IPS-NIHi11 (cell line): ENCODE results near the gene SETD5.
A peak's percentile ranks its signal among the peaks of the same experiment; 100 is the strongest.

Source experiments
- DNase-seq: peaks from one replicate; pipeline ENCODE4 v3.0.0; 2012; ENCODE audit warnings: mixed read lengths, low spot score

The SETD5 gene

GRCh38 chr3:9409981-9410854 lies 12.8 kb downstream of the SETD5 start:
- DNase-seq, result no peak

- no peak for DNase-seq
Measured at GRCh38 chr3:9411302-9411701, 13.9 kb downstream of the SETD5 start.

DNA sequence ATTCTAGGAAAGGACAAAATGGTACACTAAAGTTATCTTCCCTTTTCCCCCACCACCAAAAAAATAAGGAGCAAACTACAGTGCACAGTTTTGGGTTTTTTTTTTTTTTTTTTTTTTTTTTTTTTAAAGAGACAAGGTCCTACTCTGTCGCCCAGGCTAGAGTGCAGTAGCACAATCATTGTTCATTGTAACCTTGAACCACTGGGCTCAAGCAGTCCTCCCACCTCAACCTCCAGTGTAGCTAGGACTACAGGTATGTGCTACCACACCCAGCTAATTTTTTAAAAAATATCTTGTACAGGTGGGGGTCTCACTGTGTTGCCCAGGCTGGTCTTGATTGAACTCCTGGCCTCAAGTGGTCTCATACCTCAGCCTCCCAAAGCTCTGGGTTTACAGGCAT lies 14.9 kb downstream of the SETD5 start:
- DNase-seq, result no peak

DNA sequence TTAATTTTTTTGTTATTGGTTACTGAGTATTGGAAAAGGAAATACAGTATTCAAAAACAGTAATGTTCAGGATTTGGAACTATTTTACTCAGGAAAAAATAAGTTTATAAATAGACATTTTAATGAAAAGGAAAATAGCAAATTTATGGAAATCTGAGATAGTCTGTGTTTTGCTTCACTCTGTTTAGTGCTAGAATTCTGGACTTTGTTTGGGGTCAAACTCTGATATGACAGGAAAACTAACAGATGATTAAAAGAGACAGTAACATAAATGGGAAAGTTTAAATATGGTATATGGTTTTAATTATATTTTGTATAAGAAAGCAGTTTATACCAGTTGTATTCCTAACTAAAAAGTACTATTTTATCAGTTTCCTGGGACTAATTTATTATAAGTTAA lies 17.4 kb downstream of the SETD5 start:
- DNase-seq, result no peak

- no peak for DNase-seq
Measured at GRCh38 chr3:9415485-9416138, 18.2 kb downstream of the SETD5 start.

DNA sequence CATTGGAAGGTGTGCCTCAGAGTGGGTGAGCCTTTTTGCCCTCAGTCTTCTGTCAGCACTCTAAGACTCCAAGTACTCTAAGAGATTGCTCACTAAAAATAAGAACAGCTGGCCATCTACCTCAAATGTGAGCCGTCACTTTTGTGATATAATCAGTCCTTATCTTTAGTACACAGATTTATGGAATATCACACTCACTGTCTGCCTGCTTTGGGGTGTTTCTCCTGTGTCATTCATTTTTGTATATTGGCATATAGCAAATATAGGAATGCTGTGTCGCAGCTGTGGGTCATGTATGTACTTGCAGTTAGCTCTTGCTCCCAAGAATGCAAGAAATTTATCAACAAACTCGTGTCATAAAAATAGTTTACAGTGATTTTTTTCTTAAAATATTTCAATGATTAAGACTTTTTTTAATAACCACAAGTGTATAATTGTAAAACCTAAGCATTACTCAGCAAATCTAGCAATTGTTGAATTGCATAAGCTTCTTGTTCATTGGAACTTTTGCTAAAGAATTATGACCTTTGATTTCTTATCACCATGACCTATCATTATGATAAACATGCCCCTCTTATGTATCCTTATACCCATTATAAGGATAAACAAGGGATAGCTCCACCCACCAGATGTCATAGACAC lies 18.8 kb downstream of the SETD5 start:
- DNase-seq, result no peak

GRCh38 chr3:9420850-9421549 lies 23.6 kb downstream of the SETD5 start:
- DNase-seq, result no peak

DNA sequence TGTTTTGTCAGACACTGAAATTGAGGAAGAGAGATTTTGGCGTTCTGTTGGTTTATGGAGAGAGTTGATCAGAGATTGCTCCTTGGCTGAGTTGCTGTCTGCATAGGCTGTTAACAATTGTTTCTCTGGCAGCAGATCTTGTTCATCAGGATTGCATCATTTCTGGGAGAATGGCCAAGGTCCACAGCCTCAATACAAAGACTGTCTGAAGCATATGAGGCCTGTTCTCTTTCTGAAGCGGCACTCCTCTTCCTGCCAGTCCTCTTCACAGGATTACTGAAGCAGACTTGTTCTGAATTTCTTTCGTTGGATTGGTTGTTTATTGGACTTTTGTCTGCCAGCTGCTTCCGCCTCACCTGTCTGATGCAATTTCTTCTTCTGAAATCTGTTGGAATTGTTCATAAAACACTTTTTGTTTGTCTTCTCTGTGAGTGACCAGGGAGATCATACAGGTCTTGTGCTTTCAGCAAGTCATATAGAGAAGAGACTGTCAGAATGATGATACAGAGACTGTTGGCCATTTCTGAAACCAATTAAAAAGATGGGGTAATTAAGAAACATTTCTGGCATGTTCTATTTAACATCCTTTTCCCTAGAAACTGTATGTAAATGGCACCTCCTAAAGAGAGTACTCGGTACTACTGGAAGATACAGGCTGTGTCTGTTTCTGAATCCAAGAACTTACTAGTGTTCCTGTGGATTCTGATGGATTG lies 25.5 kb downstream of the SETD5 start:
- DNase-seq, result peak; percentile 57

DNA sequence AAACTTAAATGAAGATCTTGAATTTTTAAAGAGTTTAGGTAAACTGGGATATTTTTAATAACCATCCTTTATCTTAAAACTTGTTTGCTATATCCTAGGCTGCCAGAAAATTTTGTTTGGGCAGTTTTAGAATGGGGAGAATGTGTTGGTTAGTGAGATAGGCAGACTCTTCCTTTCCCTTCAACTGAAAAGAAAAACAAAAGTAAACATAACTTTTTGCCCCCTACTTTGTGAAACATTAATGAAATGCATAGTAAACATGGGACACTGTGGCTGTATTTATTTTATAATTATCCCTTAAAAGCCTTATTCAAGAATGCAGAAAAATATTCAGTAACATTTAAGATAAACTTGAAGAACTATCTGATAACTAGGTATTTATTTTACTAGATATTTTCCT lies 31.0 kb downstream of the SETD5 start:
- no peak for DNase-seq

GRCh38 chr3:9430733-9431132 lies 33.3 kb downstream of the SETD5 start:
- no peak for DNase-seq

- DNase-seq, result no peak
Measured at GRCh38 chr3:9433627-9434521, 36.5 kb downstream of the SETD5 start.

DNA sequence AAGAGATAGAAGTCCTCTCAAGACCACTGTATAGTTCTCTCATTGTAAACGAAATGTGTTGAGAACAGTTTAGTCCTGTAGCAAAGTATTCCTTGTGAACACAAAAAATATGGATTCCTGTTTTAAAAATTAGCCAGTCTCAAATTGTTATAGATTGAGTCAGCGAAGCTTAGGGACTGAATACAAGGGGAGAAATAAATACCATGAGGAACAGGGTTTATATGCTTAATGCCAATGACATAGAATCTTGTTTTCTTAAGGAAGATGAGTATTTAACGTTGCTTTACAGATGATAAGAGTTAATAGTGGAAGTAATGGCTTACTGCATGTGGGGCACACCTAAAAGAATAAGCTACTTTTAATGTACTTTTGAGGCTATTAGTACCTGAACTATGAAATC lies 37.9 kb downstream of the SETD5 start:
- DNase-seq, result no peak

GRCh38 chr3:9439331-9439730 lies 41.9 kb downstream of the SETD5 start:
- no peak for DNase-seq

GRCh38 chr3:9441501-9442221 lies 44.2 kb downstream of the SETD5 start:
- no peak for DNase-seq

DNA sequence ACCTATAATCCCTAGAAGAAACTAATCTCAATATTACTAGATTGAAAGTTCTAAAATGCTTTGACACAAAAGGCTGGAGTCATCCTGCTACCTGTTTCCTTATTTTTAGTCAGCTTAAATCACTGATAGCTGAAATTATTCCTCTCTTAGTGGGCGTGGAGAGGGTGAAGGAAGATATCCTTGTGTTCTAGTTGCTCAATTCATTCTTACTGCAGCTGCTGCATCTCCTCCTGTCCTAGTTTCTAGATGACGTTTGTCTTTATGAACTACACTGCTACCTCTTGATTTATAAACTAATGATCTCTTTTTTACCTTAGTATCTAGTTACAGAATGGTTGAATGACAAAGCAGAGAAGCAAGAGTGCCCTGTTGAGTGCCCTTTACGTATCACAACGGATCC lies 50.7 kb downstream of the SETD5 start:
- no peak for DNase-seq

- DNase-seq, result no peak
Measured at GRCh38 chr3:9448643-9449042, 51.2 kb downstream of the SETD5 start.

DNA sequence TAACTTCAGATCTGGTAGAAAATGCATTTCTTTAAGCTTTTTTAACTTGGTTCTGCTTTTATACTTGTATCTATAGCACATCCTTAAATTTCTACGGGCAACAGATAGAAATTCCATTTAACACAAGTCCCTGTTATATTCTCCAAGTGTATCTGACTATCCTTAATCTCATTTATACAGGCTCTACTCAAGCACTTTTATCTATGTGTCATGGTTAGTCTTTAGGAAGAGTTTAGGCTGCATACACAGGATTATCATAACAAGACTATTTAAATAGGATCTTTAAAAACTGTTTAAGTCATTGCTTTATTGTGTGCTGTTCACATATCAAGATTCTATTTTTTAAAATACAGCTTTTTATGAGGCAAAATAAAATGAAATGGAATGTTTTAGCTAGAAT lies 52.7 kb downstream of the SETD5 start:
- no peak for DNase-seq

- no peak for DNase-seq
Measured at GRCh38 chr3:9450991-9451390, 53.6 kb downstream of the SETD5 start.

GRCh38 chr3:9452417-9452816 lies 55.0 kb downstream of the SETD5 start:
- DNase-seq, result no peak

DNA sequence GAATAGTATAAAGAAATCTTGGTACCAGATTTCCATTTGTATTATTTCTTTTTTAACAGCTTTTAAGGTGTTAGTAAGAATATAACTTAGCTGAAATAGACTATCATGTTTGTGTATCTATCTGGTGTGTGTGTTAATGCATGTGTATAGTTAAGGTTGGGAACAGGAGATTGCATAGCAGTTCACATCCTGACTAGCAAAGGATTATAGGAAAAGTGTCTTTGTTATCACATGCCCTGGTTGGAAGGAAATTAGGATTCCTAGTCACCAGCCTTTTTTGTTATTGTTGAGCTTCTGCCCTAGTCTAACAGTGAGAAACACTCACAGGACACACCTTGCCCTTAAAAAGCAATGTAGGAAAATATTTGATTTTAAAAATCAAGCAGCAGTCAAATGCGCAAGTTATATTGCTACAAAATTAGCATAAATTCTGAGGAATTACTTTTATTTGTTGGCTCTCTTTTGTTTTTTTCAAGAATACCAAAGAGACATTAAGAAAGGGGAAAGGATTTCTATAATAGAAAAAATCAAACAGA lies 58.2 kb downstream of the SETD5 start:
- no peak for DNase-seq
